GM12878 (cell line): ENCODE measurements around the gene GHRH. TPM values are rescaled to one million over a fixed set of nuclear protein-coding genes. Genes with fewer than 3 reads are reported as not detected.

Source experiments
- ATAC-seq: fragments of 200-7000 bp; cut with Tn5 transposase; 3 replicates; pipeline ENCODE4 v1.9.1; 2020; ENCODE audit warnings: mild to moderate bottlenecking, moderate library complexity
- BruUV-seq: library from RNA; stranded (reverse); fragments of 400-500 nt; replicated peaks from 2 replicates; lab custom pipeline; 2021; lab: Mats Ljungman, UMichigan
- CTCF ChIA-PET: fragments of 300-600 bp; sonication (Branson Sonifier 250); formaldehyde crosslinking; extraction: SDS; loops from one replicate; lab custom pipeline; 2021; ENCODE audit warnings: inconsistent platforms; lab: Yijun Ruan, JAX
- POLR2A ChIA-PET: fragments of 350-600 bp; formaldehyde crosslinking; extraction: SDS; loops from one replicate; lab custom pipeline; 2021; ENCODE audit warnings: inconsistent platforms; lab: Charles Lee
- RAD21 ChIA-PET: fragments of 300-600 bp; sonication (Branson Sonifier 250); formaldehyde crosslinking; loops from one replicate; lab custom pipeline; 2023; ENCODE audit warnings: antibody characterized with exemption; ENCODE audit not compliant: unreplicated experiment; lab: Charles Lee
- SMC1A ChIA-PET: fragments of 300-600 bp; sonication (Branson Sonifier 250); formaldehyde crosslinking; loops from one replicate; lab custom pipeline; 2023; ENCODE audit not compliant: unreplicated experiment, uncharacterized antibody; lab: Charles Lee
- DNase-seq: peaks from one replicate; pipeline ENCODE4 v3.0.0-alpha.2; 2011; ENCODE audit warnings: low read depth, low spot score
- FAIRE-seq: peaks from 3 replicates; lab custom pipeline; 2011; peaks lifted over from hg19 to GRCh38; lab: Jason Lieb, UNC
- H2AFZ ChIP-seq: 2 replicates; pipeline ENCODE4 v1.6.0; 2011; ENCODE audit warnings: low read depth, low read length, control low read depth; ENCODE audit not compliant: control insufficient read depth
- H3K27ac ChIP-seq: 2 replicates; pipeline ENCODE4 v1.5.1; 2011; ENCODE audit warnings: control low read depth; ENCODE audit not compliant: control insufficient read depth, insufficient read depth
- H3K27me3 ChIP-seq, 2 experiments: replicated peaks in 1 of 2; 2 replicates each; pipeline versions ENCODE4 v1.6.0 to v1.6.1; 2011; ENCODE audit warnings: low read length in 1 of 2; ENCODE audit not compliant: control insufficient read depth in 2 of 2, insufficient read depth in 2 of 2
- H3K36me3 ChIP-seq, 2 experiments: 2 replicates each; pipeline ENCODE4 v1.5.1; 2011; ENCODE audit warnings: low read length in 1 of 2; ENCODE audit not compliant: control insufficient read depth in 2 of 2, insufficient read depth in 2 of 2
- H3K4me1 ChIP-seq: 2 replicates; pipeline ENCODE4 v1.6.1; 2011; ENCODE audit warnings: mild to moderate bottlenecking, low read length, moderate library complexity, mixed read lengths; ENCODE audit not compliant: control insufficient read depth, insufficient read depth
- H3K4me2 ChIP-seq: 2 replicates; pipeline ENCODE4 v1.6.0; 2011; ENCODE audit warnings: control low read depth; ENCODE audit not compliant: control insufficient read depth, insufficient read depth
- H3K4me3 ChIP-seq: fragments of 200-600 bp; sonication (generic); 2 replicates; pipeline ENCODE4 v1.5.1; 2016
- H3K79me2 ChIP-seq: 2 replicates; pipeline ENCODE4 v1.6.0; 2011; ENCODE audit warnings: low read length; ENCODE audit not compliant: control insufficient read depth, insufficient read depth
- H3K9ac ChIP-seq: 2 replicates; pipeline ENCODE4 v1.8.0; 2011; ENCODE audit warnings: low read length, control low read depth, mixed read lengths; ENCODE audit not compliant: control insufficient read depth, insufficient read depth
- H3K9me3 ChIP-seq: replicated peaks from 3 replicates; pipeline ENCODE4 v1.5.1; 2011; ENCODE audit warnings: mild to moderate bottlenecking, low read length; ENCODE audit not compliant: control insufficient read depth, insufficient read depth
- H4K20me1 ChIP-seq: 2 replicates; pipeline ENCODE4 v1.6.0; 2011; ENCODE audit not compliant: control insufficient read depth, insufficient read depth
- PML ChIP-seq: IDR thresholded peaks from 2 replicates; pipeline ENCODE4 v1.6.1; 2012; ENCODE audit warnings: low read length, inconsistent platforms
- RELA ChIP-seq: fragments of 450-650 bp; IDR thresholded peaks from 2 replicates; pipeline ENCODE4 v1.8.0; 2014; ENCODE audit warnings: borderline replicate concordance; ENCODE audit not compliant: partially characterized antibody
- WGBS: methylation state at CpG from one replicate; pipeline ENCODE4 v1.1.6; 2016; ENCODE audit warnings: low lambda C conversion rate; ENCODE audit not compliant: insufficient replicate concordance, insufficient coverage; ENCODE audit errors: missing lambda C conversion rate; 5-methylcytosine and 5-hydroxymethylcytosine counted together
- in situ Hi-C: fragments of 300-500 bp; cut with MboI; formaldehyde crosslinking; loops from 9 replicates; pipeline ENCODE4 v1.14.3; 2018; ENCODE audit warnings: mixed read lengths
- intact Hi-C: fragments of 100-400 bp; cut with micrococcal nuclease; formaldehyde crosslinking; loops from one replicate; pipeline ENCODE4 v1.14.2; 2022; ENCODE audit not compliant: unreplicated experiment
- polyA plus RNA-seq, 11 experiments: library from polyadenylated mRNA; depleted of rRNA in 4 of 11; unstranded in 6 of 11; stranded (reverse) in 5 of 11; fragments of >200 nt; fragmentation: Nextera tagmentation in 4 of 11; fragmentation: Illumina TruSeq in 1 of 11; extraction: Ambion mirVana in 4 of 11; extraction: Trizol in 1 of 11; gene quantifications; 1 replicate in 1 of 11; 2 replicates in 10 of 11; pipeline versions ENCODE4 v1.2.1 to v1.2.3, GENCODE V29; 2011 to 2016; ENCODE audit warnings: inconsistent platforms in 2 of 11, missing spikeins in 2 of 11, low read depth in 1 of 11
- total RNA-seq, 4 experiments: library from RNA; depleted of rRNA in 3 of 4; stranded (reverse); fragments of >200 nt in 3 of 4; fragmentation: Illumina TruSeq in 1 of 4; extraction: Trizol in 1 of 4; gene quantifications; 2 replicates each; pipeline versions ENCODE4 v1.2.1 to v1.2.3, GENCODE V29; 2013 to 2021
- TF ChIP-seq, protein P1 (sequence below): IDR thresholded peaks from 2 replicates; pipeline ENCODE4 v1.6.1; 2012; ENCODE audit warnings: mild to moderate bottlenecking, low read depth, low read length
- TF ChIP-seq, protein P2 (sequence below), 3 experiments: IDR thresholded peaks in 2 of 3; conservative IDR thresholded peaks in 1 of 3; 2 replicates each; pipeline ENCODE4 v1.5.1; 2011; ENCODE audit warnings: low read depth in 3 of 3, low read length in 3 of 3, mild to moderate bottlenecking in 3 of 3, control low read depth in 2 of 3, moderate library complexity in 2 of 3, inconsistent platforms in 1 of 3, mixed read lengths in 1 of 3; ENCODE audit not compliant: control insufficient read depth in 2 of 3, insufficient read depth in 1 of 3; ENCODE audit errors: extremely low read depth in 1 of 3
- TF ChIP-seq, protein P3 (sequence below): fragments of 450-650 bp; IDR thresholded peaks from 2 replicates; pipeline ENCODE4 v1.6.1; 2016; ENCODE audit warnings: mild to moderate bottlenecking

Gene GHRH
- total and polyA plus RNA-seq, 10 of the 15 experiments (the other 5 are each of a cell fraction or from before 2014, with no cell fraction given), result not detected

DNA sequence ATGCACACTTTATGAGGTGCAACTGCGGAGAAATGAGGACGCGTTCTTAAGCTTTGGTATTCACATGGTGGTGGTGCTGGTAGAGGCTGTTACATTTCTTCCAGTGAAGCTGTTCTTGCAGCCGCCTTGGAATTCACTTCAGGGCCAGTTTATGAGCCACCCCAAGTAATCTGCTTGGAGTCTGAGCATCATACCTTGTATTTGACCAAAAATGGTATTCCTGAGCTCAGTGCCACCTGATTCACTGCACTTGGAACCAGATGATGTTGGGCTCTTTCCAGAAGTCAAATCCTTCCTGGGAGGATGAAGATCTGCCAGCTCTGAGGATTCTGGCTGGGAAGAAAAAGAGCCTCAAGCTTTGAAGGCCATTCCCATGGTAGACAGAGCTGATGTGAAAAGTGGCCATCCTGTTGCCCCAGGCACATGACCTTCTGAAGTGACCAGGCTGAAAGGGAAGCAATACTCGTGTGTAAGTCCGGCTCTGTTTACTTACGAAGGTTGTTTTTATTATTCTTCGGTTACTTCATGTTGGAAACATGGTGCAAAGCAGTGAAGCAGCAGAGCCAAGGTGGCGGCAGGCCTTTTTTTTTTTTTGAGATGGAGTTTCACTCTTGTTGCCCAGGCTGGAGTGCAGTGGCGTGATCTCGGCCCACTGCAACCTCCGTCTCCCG lies 35.6 kb upstream of the GHRH start:
- CTCF ChIA-PET, result interaction anchor here (0.7 to 1.9 kb wide), 8 partner anchors 13 to 238 kb away, joined by 3 to 5 read pairs (median 4); no protein-coding TSS in a partner anchor
- H3K36me3 ChIP-seq, result peaks cover 12 to 23% of the 10 kb centered on the region in 2 experiments

More for the DNA sequence above, 35.6 kb upstream of the GHRH start:
- no TSS peak for BruUV-seq
- Histone ChIP-seq H3K4me1 (peaks cover 55% of the 10 kb centered on the region), H3K9me3 (peaks cover 9% of the 10 kb centered on the region), H3K79me2 (peaks cover 78% of the 10 kb centered on the region), H3K4me3 (no peak overlapping the region), H2AFZ (no peak overlapping the region)
- RAD21 ChIA-PET, result interaction anchor here (1.0 to 1.2 kb wide), 2 partner anchors 27 to 236 kb away, joined by 3 read pairs; no protein-coding TSS in a partner anchor
- in situ Hi-C loops, result no loop called here
- POLR2A ChIA-PET, result interaction anchor here (0.5 to 1.1 kb wide), 6 partner anchors 18 to 695 kb away, joined by 3 to 5 read pairs (median 3); no protein-coding TSS in a partner anchor
- ATAC-seq, result no peak
- WGBS, result 95% methylated on average over 13 of the region's 13 CpGs
- TF ChIP-seq RELA (no peak), PML (no peak)
- TF ChIP-seq, protein P1, sequence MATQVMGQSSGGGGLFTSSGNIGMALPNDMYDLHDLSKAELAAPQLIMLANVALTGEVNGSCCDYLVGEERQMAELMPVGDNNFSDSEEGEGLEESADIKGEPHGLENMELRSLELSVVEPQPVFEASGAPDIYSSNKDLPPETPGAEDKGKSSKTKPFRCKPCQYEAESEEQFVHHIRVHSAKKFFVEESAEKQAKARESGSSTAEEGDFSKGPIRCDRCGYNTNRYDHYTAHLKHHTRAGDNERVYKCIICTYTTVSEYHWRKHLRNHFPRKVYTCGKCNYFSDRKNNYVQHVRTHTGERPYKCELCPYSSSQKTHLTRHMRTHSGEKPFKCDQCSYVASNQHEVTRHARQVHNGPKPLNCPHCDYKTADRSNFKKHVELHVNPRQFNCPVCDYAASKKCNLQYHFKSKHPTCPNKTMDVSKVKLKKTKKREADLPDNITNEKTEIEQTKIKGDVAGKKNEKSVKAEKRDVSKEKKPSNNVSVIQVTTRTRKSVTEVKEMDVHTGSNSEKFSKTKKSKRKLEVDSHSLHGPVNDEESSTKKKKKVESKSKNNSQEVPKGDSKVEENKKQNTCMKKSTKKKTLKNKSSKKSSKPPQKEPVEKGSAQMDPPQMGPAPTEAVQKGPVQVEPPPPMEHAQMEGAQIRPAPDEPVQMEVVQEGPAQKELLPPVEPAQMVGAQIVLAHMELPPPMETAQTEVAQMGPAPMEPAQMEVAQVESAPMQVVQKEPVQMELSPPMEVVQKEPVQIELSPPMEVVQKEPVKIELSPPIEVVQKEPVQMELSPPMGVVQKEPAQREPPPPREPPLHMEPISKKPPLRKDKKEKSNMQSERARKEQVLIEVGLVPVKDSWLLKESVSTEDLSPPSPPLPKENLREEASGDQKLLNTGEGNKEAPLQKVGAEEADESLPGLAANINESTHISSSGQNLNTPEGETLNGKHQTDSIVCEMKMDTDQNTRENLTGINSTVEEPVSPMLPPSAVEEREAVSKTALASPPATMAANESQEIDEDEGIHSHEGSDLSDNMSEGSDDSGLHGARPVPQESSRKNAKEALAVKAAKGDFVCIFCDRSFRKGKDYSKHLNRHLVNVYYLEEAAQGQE, result no peak
- TF ChIP-seq, protein P2, sequence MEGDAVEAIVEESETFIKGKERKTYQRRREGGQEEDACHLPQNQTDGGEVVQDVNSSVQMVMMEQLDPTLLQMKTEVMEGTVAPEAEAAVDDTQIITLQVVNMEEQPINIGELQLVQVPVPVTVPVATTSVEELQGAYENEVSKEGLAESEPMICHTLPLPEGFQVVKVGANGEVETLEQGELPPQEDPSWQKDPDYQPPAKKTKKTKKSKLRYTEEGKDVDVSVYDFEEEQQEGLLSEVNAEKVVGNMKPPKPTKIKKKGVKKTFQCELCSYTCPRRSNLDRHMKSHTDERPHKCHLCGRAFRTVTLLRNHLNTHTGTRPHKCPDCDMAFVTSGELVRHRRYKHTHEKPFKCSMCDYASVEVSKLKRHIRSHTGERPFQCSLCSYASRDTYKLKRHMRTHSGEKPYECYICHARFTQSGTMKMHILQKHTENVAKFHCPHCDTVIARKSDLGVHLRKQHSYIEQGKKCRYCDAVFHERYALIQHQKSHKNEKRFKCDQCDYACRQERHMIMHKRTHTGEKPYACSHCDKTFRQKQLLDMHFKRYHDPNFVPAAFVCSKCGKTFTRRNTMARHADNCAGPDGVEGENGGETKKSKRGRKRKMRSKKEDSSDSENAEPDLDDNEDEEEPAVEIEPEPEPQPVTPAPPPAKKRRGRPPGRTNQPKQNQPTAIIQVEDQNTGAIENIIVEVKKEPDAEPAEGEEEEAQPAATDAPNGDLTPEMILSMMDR (IDR thresholded peaks at IDR 0.05 in 2 of 3, conservative IDR thresholded peaks at IDR 0.05 in 1 of 3; ENCODE audit: control insufficient read depth in 2 of 3, extremely low read depth in 1 of 3, insufficient read depth in 1 of 3, low read depth in 3 of 3, low read length in 3 of 3), result no peak
- TF ChIP-seq, protein P3, sequence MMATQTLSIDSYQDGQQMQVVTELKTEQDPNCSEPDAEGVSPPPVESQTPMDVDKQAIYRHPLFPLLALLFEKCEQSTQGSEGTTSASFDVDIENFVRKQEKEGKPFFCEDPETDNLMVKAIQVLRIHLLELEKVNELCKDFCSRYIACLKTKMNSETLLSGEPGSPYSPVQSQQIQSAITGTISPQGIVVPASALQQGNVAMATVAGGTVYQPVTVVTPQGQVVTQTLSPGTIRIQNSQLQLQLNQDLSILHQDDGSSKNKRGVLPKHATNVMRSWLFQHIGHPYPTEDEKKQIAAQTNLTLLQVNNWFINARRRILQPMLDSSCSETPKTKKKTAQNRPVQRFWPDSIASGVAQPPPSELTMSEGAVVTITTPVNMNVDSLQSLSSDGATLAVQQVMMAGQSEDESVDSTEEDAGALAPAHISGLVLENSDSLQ, result no peak
- TF ChIP-seq, all 136 proteins: peak for 0
- DNase-seq (no peak), FAIRE-seq (no peak)
- Histone ChIP-seq H3K27ac (peak overlapping the region; percentile 53), H3K27me3 (no peaks in the 10 kb centered on the region), H4K20me1 (no peaks in the 10 kb centered on the region), H3K9ac (no peak overlapping the region), H3K4me2 (peak overlapping the region; percentile 21; the same call in 1 of the 2 replicates)
- intact Hi-C loops, result no loop called here
- SMC1A ChIA-PET, result interaction anchor here (0.7 to 2.3 kb wide), 8 partner anchors 11 to 236 kb away, joined by 3 to 9 read pairs (median 6); no protein-coding TSS in a partner anchor
